Measurements from ENCODE around the gene OPN1MW.
"Not testable (repeated sequence)": the region's sequence is repeated elsewhere in the genome, so short reads cannot be mapped to it uniquely, and the experiment has no call there.

OPN1MW gene

DNA sequence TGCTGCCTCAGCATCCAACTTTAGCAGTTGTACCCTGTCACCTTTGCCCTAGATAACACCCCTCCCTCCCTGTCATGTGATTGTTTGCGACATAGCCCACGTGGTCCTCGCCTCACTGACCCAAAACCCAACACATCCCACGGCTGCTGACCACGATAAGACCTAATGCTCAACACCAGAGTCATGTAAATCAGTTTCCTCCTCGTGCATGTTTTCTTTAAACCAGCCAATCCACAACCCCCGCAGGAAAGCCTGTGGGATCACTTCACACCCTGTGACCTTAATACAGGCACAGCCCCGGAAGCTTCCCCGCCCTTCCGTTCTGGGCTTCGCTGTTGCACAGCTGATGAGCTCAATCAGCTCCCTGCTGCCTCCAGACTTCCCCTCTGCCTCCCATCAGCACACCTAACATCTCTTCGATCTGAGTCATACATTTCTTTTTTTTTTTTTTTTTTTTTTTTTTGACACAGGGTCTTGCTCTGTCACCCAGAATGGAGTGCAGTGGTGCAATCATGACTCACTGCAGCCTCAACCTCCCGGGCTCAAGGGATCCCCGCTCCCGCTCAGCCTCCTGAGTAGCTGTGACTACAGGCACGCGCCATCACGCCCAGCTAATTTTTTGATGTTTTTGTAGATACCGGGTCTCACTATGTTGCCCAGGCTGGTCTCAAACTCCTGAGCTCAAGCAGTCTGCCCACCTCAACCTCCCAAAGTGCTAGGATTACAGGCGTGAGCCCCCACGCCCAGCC is 27.4 kb downstream of the OPN1MW start:
- DNase-seq (ENCODE audit: low read depth in 2 of 2, low spot score in 1 of 2) = not testable (repeated sequence)

DNA sequence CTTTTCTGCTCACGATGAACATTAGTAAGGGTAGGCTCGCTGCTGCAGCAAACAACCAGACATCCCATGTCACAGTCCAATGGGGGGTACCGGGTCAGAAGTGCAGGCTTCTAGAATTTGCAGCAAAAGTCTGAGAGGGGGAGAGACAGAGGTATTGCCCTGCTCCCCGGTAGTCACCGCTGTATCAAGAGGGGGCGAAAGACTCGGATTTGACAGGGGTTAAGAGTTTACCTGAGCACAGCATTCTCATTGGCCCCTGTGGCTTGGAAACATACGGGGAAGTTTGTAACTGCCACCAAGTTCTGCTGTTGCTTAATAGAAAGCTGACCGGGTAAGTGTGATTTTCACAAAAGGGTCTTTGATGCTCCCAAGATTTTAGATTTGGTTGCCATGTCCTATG is 28.7 kb downstream of the OPN1MW start:
- not testable (repeated sequence) for DNase-seq (ENCODE audit: low read depth in 2 of 2, low spot score in 1 of 2)

DNA sequence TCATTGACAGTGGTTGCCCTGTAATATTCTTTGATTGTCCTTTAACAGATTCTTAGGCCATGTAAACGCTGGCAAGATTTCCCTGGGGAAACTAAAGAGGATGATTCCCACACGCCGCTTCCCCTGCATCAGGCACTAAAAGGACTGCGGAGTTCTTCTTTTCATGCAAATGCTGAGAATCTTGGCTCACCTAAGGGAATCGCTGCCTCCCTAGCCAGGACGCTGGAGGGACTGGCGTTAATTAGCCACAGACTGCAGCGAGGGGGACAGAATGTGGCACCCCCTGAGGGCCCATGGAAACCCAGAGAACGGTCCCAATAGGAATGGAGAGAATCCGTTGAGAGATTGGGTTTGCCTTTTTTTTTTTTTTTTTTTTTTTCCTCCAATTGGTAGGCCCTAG is 29.1 kb downstream of the OPN1MW start:
- not testable (repeated sequence) for DNase-seq (ENCODE audit: low read depth in 2 of 2, low spot score in 1 of 2)

DNA sequence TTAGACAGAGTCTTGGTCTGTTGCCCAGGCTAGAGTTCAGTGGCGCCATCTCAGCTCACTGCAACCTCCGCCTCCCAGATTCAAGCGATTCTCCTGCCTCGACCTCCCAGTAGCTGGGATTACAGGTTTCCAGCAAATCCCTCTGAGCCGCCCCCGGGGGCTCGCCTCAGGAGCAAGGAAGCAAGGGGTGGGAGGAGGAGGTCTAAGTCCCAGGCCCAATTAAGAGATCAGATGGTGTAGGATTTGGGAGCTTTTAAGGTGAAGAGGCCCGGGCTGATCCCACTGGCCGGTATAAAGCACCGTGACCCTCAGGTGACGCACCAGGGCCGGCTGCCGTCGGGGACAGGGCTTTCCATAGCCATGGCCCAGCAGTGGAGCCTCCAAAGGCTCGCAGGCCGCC is 37.1 kb downstream of the OPN1MW start, which contains the start of gene OPN1MW2:
Gene OPN1MW2 (plus strand): TSS at position 301 of the 400 bp plus-strand sequence. CDS start 60 bp downstream, at position 361.
- not testable (repeated sequence) for DNase-seq (ENCODE audit: low read depth in 2 of 2, low spot score in 1 of 2)

DNA sequence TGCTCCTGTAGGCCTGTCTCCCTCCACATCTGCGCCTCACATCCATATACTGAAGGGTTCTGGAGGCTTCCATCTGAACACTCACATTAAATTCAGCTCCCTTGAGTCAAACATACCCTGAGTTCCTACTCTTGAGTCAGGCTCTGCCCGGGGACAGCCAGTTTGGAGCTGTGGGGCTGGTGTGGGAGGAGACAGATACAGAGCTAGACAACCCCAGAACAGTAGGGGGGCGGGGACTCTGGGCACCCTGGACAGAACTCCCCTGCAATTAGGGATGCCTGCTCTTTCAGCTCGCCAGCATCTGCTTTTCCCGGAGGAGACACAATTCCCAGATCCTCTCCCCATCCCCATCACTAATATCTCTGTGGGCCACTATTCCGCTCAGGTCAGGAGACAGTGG is 42.9 kb downstream of the OPN1MW start:
- DNase-seq (ENCODE audit: low read depth in 2 of 2, low spot score in 1 of 2) = not testable (repeated sequence)

DNA sequence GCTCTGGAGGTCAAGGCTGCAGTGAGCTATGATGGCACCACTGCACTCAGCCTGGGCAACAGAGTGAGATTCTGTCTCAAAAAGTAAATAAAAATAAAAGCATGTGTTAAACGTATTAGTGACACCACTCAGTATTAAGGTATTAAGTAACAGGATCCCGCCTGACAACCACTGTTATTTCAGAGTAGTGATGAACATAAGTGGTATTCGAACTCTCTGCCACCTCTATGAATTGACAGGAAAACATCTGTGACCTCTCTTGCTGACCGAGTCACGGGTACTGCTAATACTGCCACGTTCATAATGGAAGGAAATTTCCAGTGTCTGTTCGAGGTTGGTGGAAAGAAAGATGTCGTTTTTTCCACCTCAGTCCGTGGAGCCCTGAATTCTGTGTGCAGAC is 44.3 kb downstream of the OPN1MW start:
- not testable (repeated sequence) for DNase-seq (ENCODE audit: low read depth in 2 of 2, low spot score in 1 of 2)

DNA sequence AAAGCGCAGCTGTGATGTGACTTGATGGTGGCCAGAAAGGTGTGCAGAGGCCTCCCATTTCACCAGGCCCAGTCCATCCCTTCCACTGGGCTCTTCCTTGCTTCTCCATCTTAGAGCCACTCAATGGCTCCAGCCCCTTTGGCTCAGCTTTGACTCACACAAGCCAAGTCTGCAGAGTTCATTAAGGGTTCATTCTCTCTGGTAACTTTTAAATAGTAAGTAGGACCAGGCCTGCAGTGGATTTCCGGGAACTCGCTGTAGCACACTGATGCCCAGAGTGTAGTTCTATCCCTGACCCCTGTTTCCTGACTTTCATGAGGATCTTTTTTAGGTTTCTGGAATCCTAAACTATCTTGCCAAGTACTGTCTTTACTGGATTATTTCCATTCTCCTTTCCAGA is 49.0 kb downstream of the OPN1MW start:
- DNase-seq (ENCODE audit: low read depth in 2 of 2, low spot score in 1 of 2) = not testable (repeated sequence)

DNA sequence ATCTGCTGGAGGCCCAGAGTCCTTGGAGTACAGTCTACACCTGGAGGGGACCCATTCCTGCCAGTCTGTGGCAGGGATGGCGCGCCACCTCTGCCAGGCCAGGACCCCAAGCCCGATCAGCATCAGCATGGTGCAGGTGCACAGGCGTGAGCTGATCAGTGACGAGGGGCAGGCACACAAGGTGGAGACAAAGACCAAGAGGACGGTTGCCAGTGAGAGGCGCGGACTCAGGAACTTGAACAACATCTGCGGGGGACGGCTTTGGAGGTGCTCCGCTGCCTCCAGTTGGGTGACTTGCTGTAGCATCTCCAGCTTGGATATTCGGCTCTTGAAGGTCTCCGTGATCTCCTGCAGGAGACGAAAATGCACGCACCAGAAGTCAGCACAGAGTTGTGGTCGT is 51.2 kb downstream of the OPN1MW start:
- DNase-seq (ENCODE audit: low read depth in 2 of 2, low spot score in 1 of 2) = not testable (repeated sequence)

DNA sequence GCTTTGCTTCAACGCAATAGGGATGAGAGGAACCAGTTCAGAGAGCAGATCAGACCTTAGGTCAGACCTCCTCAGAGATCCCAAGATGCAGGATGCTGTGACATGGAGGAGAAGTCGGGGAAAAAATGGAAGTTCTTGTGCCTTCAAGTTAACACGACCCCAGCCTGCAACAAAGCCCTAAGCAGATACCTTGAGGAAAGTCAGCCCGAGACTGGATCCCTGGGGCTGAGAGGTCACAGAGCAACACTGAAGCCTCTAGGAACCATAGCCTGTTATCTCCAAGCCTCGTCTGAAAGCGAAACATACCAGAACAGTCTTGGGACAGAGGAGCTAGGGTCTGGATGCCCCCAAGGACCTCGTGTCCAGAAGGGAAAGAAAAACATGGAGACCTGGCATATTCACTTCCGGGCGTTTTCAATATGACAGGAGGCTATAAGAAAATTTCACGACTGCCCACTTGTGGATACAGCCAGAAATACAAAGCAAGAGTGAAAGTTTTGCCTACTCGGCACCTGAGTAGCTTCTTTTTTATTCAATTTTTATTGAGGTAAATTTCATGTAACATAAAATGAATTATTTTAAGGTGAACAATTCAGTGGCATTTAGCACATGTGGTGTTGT is 56.7 kb downstream of the OPN1MW start:
- not testable (repeated sequence) for DNase-seq (ENCODE audit: low read depth in 2 of 2, low spot score in 1 of 2)

DNA sequence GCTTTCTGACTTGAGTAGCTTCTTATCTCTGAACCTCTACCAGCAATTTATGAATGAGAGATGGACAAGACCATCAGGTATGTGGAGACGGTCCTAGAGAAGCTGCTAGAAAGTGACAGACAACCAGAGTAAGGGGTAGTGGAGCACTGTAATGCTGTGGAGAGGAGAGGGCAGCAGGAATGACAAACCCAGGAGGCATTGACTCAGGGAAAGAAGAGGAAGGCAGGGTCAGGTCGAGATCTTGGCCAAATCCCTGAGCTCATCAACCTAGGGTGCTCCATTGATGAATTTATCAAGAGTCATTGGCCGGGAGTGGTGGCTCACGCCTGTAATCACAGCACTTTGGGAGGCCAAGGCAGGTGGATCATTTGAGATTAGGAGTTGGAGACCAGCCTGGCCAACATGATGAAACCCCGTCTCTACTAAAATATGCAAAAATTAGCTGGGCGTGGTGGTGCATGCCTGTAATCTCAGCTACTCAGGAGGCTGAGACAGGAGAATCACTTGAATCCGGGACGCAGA is 57.6 kb downstream of the OPN1MW start:
- not testable (repeated sequence) for DNase-seq (ENCODE audit: low read depth in 2 of 2, low spot score in 1 of 2)
